ENCODE measurements around the gene CST6. TPM values are rescaled to one million over a fixed set of nuclear protein-coding genes. Genes with fewer than 3 reads are reported as not detected.
"Not testable (repeated sequence)": the region's sequence is repeated elsewhere in the genome, so short reads cannot be mapped to it uniquely, and the experiment has no call there.

Gene CST6
- total RNA-seq, 1 donor from 2014 or later: not detected

DNA sequence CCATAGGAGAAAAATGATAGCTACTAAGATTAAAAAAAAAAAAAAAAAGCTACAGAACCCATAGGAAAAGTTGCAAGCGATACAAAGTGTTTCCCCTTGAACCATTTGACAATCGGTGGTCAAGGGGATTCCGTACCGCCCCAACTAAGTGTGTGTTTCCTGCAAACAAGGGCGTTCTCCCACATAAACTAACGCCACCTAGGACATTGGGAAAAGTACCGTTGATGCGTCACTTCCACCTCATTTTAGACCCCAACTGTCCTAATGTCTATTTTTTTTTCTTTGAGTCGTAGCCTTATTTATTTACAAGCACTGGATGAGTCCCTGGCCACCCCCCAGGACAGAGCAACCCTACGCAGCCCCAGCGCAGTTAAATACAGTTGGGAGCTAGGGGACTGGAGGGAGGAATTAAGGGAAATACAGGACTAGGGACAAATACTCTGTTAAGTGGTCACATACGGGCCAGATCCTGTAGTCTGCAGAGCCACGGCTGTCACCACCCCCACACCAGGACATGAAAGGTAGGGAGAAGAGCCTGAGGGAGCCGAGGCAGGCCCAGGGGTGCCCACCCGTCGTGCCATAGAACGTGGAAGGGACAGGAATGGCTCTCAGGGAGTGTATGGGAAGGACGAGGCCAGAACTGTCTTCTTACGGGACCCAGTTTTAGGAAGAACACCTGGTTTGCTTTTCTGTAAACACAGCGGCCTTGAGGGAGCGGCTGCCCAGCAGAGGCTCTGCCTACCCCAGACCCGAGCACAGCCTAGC lies 28.8 kb upstream of the CST6 start:
- ATAC-seq (no peak), DNase-seq (no peak)
- intact Hi-C loops (cut with micrococcal nuclease): loop anchor here (10.0 kb wide), 1 partner anchor 98 kb away; the partner anchor contains the start of gene FIBP

DNA sequence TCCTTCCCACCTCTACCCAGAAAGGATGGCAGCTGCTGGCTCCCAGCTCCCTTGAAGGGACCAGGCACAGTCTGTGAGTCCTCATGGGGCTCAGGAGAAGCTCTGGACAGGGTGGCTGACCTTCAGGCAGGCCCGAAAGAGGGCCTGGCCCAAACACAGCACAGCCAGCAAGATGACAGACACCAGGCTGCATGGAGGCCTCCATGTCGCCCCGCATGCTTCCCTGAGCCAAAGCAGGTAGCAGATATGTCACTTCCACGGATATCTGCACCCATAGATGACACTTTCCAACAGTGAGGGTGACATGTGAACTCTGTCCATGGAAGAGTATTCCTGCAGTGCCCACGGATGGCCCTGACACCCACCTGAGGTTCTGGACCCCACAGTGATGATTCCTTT lies 28.2 kb upstream of the CST6 start:
- intact Hi-C loops (cut with micrococcal nuclease): loop anchor here (10.0 kb wide), 1 partner anchor 99 kb away; the partner anchor contains the start of gene FIBP
- DNase-seq: no peak
- no peak for ATAC-seq

DNA sequence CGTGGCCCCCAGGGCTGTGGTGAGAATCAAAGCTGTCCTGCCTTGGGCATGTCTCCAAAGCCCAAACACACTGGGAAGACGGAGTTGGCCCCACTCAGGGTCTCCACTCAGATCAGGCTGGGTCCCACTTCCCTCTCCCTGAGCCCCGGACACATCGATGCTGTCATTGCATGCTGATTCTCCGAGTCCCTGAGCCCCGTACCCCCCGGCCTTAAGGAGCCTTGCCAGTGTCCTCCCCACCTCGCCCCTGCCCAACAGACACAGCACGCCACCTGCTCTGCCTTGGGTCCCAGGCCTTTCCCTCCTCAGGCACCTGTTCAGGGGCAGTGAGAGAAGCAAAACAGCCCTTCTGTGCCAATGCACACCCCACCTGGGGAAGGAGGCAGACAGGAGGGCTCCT lies 24.5 kb upstream of the CST6 start:
- ATAC-seq (no peak), DNase-seq (no peak)
- intact Hi-C loops (cut with micrococcal nuclease): loop anchor here (10.0 kb wide), 1 partner anchor 103 kb away; the partner anchor contains the start of gene FIBP

DNA sequence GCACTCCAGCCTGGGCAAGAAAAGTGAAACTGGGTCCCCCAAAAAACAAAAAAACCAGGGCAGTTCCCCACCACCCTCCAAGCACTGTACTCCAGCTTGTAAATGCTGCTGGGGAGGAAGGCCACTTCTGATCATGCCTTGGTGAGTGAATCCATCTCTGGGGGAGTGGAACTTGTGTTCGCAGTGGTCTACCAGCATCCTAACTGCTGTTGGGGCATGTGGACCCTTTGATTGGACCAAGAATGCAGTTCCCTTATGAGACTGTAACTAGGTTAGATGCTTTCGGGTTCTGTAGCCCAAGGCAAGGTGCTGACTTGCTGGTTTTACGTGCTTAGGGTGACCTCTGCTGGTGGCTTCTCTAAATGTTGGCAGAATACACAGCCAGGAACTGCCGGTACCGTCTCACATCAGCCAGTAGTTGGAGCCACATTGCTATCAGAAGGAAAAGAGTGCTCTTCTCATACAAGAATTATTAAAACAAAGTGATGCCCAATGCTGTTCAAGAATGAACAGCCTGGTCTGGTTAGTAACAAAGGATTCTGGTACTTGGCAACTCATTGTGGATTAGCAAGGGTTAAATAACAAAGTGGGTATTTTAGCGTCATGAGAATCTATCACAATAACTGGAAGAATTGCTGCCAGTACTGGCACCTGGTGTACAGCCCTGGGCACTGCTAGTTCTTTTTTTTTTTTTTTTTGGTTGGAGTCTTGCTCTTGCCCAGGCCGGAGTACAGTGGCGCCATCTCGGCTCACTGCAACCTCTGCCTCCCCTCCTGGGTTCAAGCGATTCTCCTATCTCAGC lies 22.8 kb upstream of the CST6 start:
- DNase-seq: peak; percentile 73
- intact Hi-C loops (cut with micrococcal nuclease): loop anchor here (10.0 kb wide), 1 partner anchor 104 kb away; the partner anchor contains the start of gene FIBP
- peak; percentile 98 for ATAC-seq

DNA sequence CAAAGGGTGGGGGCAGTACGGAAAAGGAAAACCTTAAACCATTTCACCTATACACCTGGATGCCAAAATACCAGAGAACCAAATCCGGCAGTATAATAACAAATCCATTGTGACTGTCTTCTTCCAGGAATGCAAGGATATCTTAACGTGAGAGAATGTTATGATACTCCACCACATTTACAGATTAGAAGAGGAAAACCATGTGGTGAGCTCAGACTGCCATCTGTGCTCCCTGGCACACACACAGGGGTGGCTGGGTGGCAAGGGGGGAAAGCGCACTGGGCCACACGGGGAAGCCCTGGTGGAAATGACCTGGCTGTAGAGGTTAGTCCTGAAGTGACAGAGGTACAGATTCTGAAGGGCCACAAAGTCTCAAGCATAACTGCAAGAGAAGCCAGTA lies 19.8 kb upstream of the CST6 start:
- ATAC-seq (no peak), DNase-seq (no peak)
- intact Hi-C loops (cut with micrococcal nuclease): no loop called here

DNA sequence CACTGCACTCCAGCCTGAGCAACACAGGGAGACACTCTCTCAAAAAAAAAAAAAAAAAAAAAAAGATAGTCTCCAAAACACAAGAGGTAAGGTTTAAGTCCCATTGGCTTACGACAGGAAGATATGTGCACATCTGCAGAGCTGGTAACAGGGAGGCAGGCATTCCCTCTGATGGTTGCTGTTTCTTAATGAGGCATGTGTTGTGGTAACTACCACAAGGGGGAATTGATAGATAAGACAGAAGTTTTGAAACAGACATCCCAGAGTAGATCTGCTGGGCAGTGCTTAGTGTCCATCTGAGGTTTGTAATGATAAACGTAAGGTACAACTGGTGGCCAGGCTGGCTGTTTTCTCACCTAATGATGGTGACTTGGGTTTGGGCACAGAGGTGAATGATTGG lies 14.5 kb upstream of the CST6 start:
- intact Hi-C loops (cut with micrococcal nuclease): no loop called here
- DNase-seq: no peak
- no peak for ATAC-seq

DNA sequence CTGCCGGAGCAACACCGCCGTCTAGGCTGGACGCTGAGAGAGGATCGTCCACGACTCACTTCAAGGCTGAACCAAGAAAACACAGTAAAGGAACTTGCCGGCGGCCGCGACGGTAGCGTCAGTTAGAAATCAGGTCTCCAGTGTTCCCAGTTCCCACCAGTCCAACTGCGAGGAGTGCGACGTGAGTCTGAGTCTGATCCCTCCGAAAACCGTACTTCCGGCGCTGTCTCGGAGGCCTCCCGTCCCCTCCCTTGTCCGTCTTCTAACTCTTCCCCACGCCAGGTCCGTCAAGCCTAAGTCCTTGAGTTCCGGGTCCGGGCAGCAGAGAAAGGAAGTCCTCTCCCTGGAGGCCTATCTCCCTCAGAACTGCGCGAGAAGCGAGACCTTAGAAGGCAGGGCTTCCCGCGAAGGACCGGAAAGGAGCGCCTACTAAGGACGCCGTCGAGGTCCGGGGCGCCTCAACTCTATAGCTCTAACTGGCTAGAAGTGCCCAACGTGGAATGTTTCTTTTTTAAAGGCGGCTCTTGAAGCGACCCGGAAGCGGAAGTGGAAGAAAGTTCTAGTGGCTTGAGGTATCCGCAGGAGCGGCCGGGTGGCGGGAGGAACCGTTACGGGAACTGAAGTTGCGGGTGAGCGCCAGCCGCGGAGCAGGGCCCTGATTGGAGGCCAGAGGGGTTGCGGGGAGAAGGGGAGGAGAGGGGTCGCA lies 9.7 kb upstream of the CST6 start, which contains the start of the genes BANF1 and EIF1AD:
Gene BANF1, plus strand, starts transcription at position 562 of the 706 bp plus-strand sequence. CDS start 748 bp downstream, outside the sequence.
Gene EIF1AD, minus strand, starts transcription at position 216 of the 706 bp plus-strand sequence. CDS start 1,768 bp downstream, outside the sequence.
- intact Hi-C loops (cut with micrococcal nuclease): no loop called here
- DNase-seq (peak; percentile 89), ATAC-seq (peak; percentile 92)

DNA sequence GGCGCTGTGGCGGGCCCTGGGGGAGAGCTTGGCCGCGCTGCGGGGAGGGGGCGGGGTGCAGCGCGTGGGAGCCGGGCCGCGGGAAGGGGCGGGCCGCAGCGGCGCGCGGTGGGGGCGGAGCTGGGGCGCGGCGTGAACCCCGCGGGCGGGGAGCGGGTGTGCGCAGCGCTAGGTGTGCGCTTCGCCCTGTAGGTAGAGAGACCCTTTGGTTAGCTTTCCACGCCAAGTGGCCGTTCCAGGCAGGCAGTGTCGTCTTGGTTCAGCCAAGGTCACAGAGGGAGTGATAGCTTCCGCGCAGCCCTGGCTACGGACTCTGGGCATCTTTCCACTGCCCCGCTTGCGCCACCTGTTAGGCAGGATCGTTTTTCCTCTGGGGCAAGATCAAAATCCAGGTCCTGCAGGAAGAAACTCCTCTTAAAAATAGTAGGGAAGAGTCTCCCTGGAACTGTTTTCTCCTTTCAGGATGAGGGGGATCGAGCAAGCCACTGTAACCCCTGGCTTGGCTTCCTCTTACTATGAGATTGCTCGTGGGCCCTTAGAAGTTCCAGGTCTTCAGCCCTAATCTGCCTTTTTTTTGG lies 9.1 kb upstream of the CST6 start:
- ATAC-seq: peak; percentile 90
- no peak for DNase-seq
- intact Hi-C loops (cut with micrococcal nuclease): no loop called here

DNA sequence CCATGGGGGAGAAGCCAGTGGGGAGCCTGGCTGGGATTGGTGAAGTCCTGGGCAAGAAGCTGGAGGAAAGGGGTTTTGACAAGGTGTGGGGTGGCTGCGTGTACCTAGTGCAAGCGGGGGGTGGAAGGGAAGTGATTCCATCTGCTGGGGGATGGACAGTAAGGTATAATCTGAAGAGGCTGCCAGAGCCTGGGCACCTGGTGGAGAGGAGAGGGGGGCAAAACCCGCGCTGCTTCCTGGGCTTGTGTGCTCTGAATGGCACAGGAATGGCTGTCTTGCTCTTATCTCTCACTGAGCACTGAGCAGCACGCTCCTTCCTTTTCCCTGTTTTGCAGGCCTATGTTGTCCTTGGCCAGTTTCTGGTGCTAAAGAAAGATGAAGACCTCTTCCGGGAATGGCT lies 8.5 kb upstream of the CST6 start:
- ATAC-seq (no peak), DNase-seq (no peak)
- intact Hi-C loops (cut with micrococcal nuclease): no loop called here

DNA sequence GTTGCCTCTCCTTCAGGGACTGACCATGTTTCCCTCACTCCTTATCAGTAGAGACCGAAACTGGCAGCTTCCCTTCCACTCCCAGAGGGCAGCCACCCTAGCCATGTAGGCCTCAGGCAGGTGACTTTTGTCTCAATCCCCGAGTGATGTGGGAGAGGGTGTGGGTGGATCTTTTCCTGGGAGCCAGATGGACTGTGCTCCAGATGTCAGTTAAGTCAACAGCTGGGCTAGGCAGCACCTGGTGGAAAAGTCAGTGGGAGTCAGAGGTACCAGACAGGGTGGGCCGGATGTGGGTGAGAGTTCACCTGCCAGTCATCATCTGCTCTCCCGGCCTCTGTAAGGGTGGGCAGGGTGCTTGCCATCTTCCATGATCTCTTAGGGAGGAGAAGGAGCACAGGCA lies 7.6 kb upstream of the CST6 start:
- DNase-seq (no peak), ATAC-seq (no peak)
- intact Hi-C loops (cut with micrococcal nuclease): no loop called here

DNA sequence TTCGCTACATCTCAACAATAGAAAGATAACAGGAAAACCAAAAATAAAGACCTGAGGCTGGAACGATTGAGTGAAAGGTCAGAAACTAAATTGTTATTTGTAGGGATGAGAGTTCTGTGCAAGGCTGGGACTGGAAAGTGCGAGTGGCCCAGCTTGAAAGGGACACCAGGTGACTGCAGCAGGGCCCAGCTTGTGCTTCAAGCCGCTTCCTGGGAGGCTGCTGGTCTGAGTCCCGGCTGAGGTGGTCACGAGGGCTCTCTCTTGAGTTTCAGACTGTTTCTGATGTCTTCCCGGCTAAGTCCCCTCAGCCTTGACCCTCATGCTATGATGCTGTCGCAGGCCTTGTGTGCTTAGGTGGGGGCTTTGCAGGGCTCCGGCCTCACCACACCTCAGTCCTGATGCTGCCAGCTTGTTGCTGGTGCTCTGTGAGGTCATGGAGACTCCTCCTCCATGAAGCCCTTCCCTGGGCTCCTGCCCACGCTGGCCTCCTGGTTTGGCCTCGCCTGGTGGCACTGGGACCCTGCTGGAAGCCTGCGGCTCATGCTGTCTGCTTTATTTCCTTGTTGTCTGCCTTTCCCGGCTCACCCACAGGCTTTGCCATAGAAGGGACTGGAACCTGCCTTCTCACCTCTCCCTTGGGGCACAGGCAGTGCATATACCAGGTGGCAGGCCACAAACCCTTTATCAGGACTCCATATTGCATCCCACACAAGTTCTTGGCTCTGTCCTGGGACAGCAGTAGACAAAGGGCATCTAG lies 5.5 kb upstream of the CST6 start:
- intact Hi-C loops (cut with micrococcal nuclease): no loop called here
- DNase-seq: no peak
- ATAC-seq: no peak

DNA sequence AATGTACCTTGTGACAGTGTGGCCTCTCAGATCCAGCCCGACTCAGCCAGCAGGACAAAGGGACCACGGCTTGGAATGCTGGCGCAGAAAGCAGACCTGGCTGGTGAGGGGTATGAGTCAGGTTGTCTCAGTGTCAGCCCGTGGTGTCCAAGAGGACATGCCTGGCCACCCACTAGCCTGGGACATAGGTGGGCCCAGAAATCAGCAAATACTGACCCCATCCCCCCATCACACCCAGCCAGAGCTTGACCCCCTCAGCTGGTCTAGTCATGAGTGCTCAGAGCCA lies 5.0 kb upstream of the CST6 start:
- DNase-seq: no peak
- intact Hi-C loops (cut with micrococcal nuclease): no loop called here

DNA sequence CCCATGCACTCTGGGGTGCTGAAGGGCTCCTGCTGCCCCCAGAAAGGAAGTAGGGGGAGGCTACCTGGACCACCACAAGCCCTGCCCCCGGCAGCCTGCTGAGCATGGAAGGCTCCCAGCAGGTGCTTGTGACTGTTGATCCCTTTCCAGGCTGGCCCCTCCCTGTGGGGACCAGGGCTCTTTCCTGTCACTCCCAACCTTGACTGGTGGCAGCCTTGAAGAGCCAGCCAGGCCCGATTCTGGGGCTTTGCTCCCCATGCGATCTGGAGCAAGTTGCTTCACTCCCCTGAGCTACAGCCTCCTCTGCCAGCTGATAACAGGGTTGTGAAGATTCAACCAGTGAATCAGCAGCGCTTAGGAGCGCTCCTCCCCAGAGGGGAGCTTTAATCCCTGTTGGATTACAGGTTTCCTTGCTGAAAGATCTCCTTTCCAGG lies 4.6 kb upstream of the CST6 start:
- ATAC-seq (no peak), DNase-seq (no peak)
- intact Hi-C loops (cut with micrococcal nuclease): no loop called here

More for the DNA sequence above, 5.0 kb upstream of the CST6 start:
- no peak for ATAC-seq

DNA sequence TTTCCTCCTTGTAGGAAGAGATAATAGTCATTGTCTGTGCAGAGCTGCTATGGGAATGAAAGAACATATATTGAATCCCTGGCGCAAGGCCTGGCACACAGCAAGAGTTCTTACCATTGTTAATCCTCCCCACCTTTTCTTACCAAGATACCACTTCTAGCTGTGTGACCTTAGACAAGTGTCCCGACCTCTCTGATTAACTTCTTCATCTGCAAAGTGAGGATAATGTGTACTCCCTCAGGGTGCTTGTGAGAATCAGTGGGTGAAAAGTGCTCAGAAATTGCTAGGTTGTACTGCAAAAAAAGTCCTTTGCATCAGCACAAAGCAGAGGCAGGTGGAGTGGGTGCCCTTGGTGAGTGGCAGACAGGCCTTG lies 3.7 kb upstream of the CST6 start:
- intact Hi-C loops (cut with micrococcal nuclease): no loop called here
- no peak for ATAC-seq

DNA sequence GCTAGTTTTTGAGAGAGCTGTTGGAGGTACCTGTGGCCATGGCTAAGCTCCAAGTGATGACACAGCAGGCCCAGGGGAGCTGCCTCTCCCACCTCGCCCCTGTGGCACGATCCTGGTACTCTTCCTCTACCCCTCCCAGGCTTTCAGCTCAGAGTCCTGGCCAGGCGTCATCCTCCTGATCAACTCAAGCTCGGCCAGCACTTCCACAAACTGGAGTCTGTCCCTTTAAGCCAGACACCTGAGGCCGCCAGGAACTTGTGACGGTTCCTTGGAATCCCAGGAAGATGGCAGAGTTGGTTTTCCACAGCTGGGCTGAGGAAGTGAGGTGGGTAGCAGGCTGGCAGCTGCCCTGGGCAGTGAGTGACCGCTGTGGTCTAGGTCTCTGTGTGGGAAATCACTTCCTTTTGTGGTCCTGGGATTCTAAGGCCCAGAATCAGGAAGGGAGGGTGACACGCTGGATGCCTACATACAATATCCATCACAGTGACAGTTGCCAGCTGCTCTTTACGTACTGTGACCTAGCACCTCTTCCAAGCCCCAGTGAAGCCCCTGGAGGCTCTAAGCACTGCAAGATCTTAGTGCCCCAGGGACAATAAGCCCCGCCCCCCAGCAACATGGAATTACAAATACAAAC lies 3.2 kb upstream of the CST6 start:
- no peak for DNase-seq
- intact Hi-C loops (cut with micrococcal nuclease): no loop called here
- no peak for ATAC-seq

More for the DNA sequence above, 3.7 kb upstream of the CST6 start:
- no peak for DNase-seq

DNA sequence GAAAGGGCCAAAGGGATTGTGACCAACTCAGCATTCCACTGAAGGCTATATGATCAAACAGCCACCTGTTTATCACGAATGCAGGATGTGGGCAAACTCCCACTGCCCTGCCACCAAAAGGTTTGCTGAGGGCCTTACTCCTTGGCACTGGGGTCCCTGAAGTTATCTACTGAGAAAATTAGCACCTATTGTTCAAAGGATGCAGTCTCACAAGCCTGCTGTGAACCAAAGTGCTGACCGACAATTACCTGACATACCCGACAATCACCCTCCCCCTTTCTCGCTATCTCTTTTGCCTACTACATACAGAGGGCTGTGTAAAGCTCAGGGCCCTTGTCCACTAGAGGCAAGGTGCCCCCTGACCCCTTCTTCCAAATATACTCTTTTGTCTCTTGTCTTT lies 1.8 kb upstream of the CST6 start:
- DNase-seq; intact Hi-C loops (cut with micrococcal nuclease); ATAC-seq: not testable (repeated sequence)

DNA sequence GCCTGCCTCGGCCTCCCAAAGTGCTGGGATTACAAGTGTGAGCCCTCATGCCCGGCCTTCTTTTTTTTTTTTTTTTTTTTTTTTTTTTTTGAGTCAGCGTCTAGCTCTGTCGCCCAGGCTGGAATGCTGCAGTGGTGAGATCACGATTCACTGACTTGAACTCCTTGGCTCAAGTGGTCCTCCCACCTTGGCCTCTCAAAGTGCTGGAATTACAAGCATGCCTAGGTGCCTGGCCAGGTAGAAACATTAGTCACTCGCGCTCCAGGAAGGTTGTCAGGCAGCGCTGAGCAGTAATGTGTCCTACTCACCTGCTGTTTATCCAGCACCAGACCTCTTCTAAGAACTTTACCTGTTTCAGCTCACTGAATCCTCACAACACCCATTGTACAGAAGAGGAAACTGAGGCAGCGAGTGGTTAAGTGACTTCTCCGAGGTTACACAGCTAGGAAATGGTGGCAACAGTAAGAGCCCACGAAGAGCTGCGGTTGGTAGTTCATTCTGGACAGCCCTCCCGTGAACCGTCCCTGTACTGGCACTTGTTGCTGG lies 496 bp upstream of the CST6 start:
- intact Hi-C loops (cut with micrococcal nuclease): no loop called here
- no peak for ATAC-seq
- no peak for DNase-seq

DNA sequence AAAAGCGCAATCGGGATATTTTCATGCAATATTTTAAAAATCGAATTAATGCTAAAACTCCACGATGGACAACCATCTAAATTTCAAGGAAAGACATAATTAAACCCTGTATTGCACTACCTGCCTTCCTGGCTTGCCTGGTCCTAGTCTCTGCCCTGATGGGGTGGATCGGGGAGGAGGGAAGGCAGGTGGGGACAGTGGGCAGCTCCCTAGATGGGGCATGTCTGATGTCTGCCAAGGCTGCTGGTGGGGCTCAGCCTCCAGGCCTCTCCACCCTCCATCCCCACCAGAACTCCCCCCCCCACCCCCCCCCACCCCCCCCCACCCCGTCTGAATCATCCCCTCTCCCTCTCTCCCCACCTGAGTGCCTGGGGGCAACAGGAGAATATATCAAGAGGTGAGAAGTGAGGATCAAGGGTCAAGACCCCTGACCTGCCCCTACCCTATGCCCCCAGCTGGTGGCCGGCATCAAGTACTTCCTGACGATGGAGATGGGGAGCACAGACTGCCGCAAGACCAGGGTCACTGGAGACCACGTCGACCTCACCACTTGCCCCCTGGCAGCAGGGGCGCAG lies 650 bp downstream of the CST6 start:
- no peak for ATAC-seq
- intact Hi-C loops (cut with micrococcal nuclease): no loop called here
- DNase-seq: no peak

All from left ventricle myocardium superior (tissue), 1 donor.